Erythroblast (primary cell): Measurements from ENCODE around the gene ERAL1.

ENCODE experiments used
- GATA1 ChIP-seq: IDR thresholded peaks from 2 replicates; pipeline ENCODE4 v1.6.1; 2011; ENCODE audit warnings: low read depth, mild to moderate bottlenecking, control low read depth, low read length, moderate library complexity
- POLR2A ChIP-seq: IDR thresholded peaks from 2 replicates; pipeline ENCODE4 v1.6.1; 2011; ENCODE audit warnings: mild to moderate bottlenecking, low read length

GRCh38 chr17:28904800-28905199 is 50.0 kb downstream of the ERAL1 start:
- TF ChIP-seq POLR2A (no peak), GATA1 (no peak)
